ENCODE results near the gene ARID1B. TPM values are rescaled to one million over a fixed set of nuclear protein-coding genes. Genes with fewer than 3 reads are reported as not detected.

The ARID1B gene
- total RNA-seq, 1 donor: 55.0 TPM

DNA sequence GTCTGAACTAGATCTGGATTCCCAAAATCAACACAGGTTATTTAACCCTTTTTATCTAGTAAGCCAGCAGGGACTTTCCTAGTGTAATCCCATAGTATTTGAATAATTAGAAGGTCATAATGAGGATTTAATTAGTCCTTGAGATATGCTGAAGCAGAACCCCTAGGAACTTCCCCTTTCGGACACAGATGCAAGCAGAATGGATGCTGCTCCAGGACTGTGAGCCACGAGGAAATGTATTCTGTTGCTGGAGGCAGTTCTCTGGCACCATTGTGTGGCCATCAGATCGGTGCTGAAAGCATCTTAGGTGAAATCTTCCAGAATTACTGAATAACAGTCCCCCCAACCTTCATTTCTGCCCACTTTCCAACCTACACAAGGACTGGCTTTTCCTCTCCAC is 339.2 kb downstream of the ARID1B start:
- Histone ChIP-seq H3K4me2 (ENCODE audit: insufficient read depth, low read length) (no peak overlapping the region), H2AFZ (ENCODE audit: low read length) (no peak overlapping the region), H3K79me2 (ENCODE audit: insufficient read depth, low read length) (no peaks in the 10 kb centered on the region), H3K4me3 (ENCODE audit: insufficient read depth, low read length) (no peak overlapping the region), H4K20me1 (ENCODE audit: insufficient read depth, low read length) (no peaks in the 10 kb centered on the region), H3K36me3 (ENCODE audit: insufficient read depth, low read length) (no peaks in the 10 kb centered on the region), H3K27me3 (ENCODE audit: insufficient read depth, low read length) (no peaks in the 10 kb centered on the region), H3K4me1 (ENCODE audit: insufficient read depth, low read length) (peaks cover 3% of the 10 kb centered on the region), H3K9me3 (ENCODE audit: low read depth, low read length) (no peaks in the 10 kb centered on the region), H3K27ac (ENCODE audit: low read depth, low read length) (no peak overlapping the region)
- TF ChIP-seq, protein P1, sequence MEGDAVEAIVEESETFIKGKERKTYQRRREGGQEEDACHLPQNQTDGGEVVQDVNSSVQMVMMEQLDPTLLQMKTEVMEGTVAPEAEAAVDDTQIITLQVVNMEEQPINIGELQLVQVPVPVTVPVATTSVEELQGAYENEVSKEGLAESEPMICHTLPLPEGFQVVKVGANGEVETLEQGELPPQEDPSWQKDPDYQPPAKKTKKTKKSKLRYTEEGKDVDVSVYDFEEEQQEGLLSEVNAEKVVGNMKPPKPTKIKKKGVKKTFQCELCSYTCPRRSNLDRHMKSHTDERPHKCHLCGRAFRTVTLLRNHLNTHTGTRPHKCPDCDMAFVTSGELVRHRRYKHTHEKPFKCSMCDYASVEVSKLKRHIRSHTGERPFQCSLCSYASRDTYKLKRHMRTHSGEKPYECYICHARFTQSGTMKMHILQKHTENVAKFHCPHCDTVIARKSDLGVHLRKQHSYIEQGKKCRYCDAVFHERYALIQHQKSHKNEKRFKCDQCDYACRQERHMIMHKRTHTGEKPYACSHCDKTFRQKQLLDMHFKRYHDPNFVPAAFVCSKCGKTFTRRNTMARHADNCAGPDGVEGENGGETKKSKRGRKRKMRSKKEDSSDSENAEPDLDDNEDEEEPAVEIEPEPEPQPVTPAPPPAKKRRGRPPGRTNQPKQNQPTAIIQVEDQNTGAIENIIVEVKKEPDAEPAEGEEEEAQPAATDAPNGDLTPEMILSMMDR (IDR thresholded peaks at IDR 0.05; ENCODE audit: extremely low read depth, low read depth, low read length): no peak
- no peak for DNase-seq (ENCODE audit: insufficient read length, low spot score, missing footprints)

DNA sequence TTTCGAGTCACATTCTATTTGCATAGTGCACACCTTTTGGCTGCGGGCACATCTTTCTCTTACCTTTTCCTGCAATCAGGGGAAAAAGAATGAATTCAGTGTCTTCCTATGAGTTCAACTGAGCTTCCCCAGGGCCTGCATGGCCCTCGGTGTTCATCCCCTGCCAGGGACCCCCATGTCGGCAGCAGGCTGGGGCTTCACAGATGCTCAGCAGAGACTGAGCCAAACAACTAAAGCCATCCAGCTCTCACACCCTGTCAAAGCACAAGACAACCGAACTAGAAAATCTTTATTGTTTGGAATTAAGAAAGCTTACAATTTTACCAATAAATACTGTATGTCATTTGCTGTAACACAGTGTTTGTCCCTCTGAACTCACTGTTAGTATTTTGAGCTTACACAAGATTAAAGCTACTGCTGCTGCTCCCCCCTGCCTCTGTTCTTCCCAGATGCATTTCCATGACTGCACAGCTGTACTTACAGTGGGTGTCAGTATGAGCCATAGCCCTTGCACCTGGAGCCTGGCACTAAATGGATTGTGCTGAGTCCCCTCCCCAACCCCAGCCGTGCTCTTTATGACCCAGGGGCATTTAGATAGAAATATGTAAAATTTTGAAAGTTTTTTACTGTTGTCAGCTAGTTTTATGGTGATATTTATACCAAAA is 340.4 kb downstream of the ARID1B start:
- Histone ChIP-seq H4K20me1 (ENCODE audit: insufficient read depth, low read length) (no peaks in the 10 kb centered on the region), H3K27me3 (ENCODE audit: insufficient read depth, low read length) (no peaks in the 10 kb centered on the region), H3K36me3 (ENCODE audit: insufficient read depth, low read length) (no peaks in the 10 kb centered on the region), H3K4me3 (ENCODE audit: insufficient read depth, low read length) (no peak overlapping the region), H3K27ac (ENCODE audit: low read depth, low read length) (no peak overlapping the region), H3K9me3 (ENCODE audit: low read depth, low read length) (no peaks in the 10 kb centered on the region), H3K4me2 (ENCODE audit: insufficient read depth, low read length) (no peak overlapping the region), H2AFZ (ENCODE audit: low read length) (no peak overlapping the region), H3K4me1 (ENCODE audit: insufficient read depth, low read length) (peaks cover 3% of the 10 kb centered on the region), H3K79me2 (ENCODE audit: insufficient read depth, low read length) (no peaks in the 10 kb centered on the region)
- TF ChIP-seq, protein P1 (IDR thresholded peaks at IDR 0.05; ENCODE audit: extremely low read depth, low read depth, low read length): no peak
- peak; percentile 72 for DNase-seq (ENCODE audit: insufficient read length, low spot score, missing footprints)

DNA sequence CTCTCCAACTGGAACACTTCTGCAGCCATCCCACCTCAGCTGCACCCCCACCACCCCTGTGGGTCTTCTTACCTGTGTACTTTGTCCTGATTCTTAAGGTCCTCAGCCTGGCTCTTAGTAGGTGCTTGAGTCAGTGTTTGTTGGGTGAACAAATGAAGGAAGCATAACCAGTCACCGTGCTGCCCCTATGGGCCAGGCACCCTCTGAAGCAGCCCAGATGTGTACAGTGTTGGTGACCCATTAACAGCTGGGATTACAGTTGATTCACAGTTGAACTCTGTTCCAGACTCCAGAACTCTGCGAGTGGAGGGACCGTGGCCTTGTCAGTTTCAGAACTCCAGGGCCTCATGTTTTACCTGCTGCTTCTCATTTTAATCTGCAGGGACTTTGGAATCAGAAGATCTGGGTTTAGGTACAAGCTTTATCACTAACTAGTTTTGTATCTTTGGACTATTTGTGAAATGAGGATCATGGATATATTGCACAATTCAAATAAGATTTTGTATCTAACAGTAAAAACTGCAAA is 342.4 kb downstream of the ARID1B start:
- no peak overlapping the region for H3K4me3 ChIP-seq (ENCODE audit: insufficient read depth, low read length)
- no peaks in the 10 kb centered on the region for H3K9me3 ChIP-seq (ENCODE audit: low read depth, low read length)
- H2AFZ ChIP-seq (ENCODE audit: low read length): no peak overlapping the region
- no peak for DNase-seq (ENCODE audit: insufficient read length, low spot score, missing footprints)
- no peaks in the 10 kb centered on the region for H3K79me2 ChIP-seq (ENCODE audit: insufficient read depth, low read length)
- H3K27me3 ChIP-seq (ENCODE audit: insufficient read depth, low read length): no peaks in the 10 kb centered on the region
- TF ChIP-seq, protein P1 (IDR thresholded peaks at IDR 0.05; ENCODE audit: extremely low read depth, low read depth, low read length): no peak
- no peaks in the 10 kb centered on the region for H4K20me1 ChIP-seq (ENCODE audit: insufficient read depth, low read length)
- H3K27ac ChIP-seq (ENCODE audit: low read depth, low read length): no peak overlapping the region
- no peak overlapping the region for H3K4me2 ChIP-seq (ENCODE audit: insufficient read depth, low read length)
- H3K36me3 ChIP-seq (ENCODE audit: insufficient read depth, low read length): no peaks in the 10 kb centered on the region
- peaks cover 3% of the 10 kb centered on the region for H3K4me1 ChIP-seq (ENCODE audit: insufficient read depth, low read length)

DNA sequence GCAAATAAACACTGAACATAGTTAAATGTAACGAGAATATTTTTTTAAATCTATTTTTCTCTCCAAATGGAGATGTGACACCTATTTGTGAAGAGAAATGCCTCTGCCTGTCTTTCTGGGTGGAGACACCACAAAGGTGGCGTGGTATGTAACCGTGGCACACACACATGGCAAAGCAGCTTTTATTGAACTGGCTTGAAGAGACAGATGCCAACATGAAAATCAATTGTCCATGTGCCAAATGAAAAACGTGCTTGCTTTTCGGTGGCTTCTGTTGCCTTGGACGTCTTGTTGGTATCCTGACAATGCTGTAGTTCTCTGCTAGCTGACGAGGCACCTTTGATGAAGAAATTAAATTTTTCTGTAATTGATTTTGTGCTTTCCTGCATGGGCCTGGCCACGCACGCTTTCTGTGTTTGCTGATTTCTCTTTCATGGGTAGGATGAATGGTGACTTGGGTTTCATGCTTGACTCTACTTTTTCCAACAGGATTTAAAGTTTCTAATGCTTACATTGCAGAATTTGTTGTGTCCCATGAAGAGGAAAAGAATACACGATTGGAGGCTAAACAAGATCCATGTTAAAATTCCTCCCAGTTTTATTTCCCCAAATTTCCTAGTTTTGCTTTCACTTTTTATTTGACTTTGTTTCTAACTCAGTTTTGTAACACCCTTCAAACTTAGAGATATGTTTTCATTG is 343.5 kb downstream of the ARID1B start:
- H3K4me1 ChIP-seq (ENCODE audit: insufficient read depth, low read length): peaks cover 3% of the 10 kb centered on the region
- H3K9me3 ChIP-seq (ENCODE audit: low read depth, low read length): no peaks in the 10 kb centered on the region
- H3K79me2 ChIP-seq (ENCODE audit: insufficient read depth, low read length): no peaks in the 10 kb centered on the region
- H3K27ac ChIP-seq (ENCODE audit: low read depth, low read length): peak overlapping the region; percentile 25
- TF ChIP-seq, protein P1 (IDR thresholded peaks at IDR 0.05; ENCODE audit: extremely low read depth, low read depth, low read length): no peak
- H3K27me3 ChIP-seq (ENCODE audit: insufficient read depth, low read length): no peaks in the 10 kb centered on the region
- peak overlapping the region; percentile 63 for H3K4me2 ChIP-seq (ENCODE audit: insufficient read depth, low read length)
- no peaks in the 10 kb centered on the region for H4K20me1 ChIP-seq (ENCODE audit: insufficient read depth, low read length)
- peak overlapping the region; percentile 48 for H3K4me3 ChIP-seq (ENCODE audit: insufficient read depth, low read length)
- no peak for DNase-seq (ENCODE audit: insufficient read length, low spot score, missing footprints)
- H3K36me3 ChIP-seq (ENCODE audit: insufficient read depth, low read length): no peaks in the 10 kb centered on the region
- H2AFZ ChIP-seq (ENCODE audit: low read length): peak overlapping the region; percentile 13
